PC-9 (cell line): ENCODE results near the gene GABRR2. TPM values are rescaled to one million over a fixed set of nuclear protein-coding genes. Genes with fewer than 3 reads are reported as not detected.

Source experiments
- BruUV-seq: library from RNA; stranded (reverse); fragments of 400-500 nt; replicated peaks from 2 replicates; lab custom pipeline; 2021; lab: Mats Ljungman, UMichigan
- CTCF ChIA-PET: fragments of 300-600 bp; sonication (Branson Sonifier 250); formaldehyde crosslinking; loops from one replicate; lab custom pipeline; 2022; ENCODE audit warnings: antibody characterized with exemption; lab: Charles Lee
- POLR2A ChIA-PET: fragments of 300-600 bp; sonication (Branson Sonifier 250); formaldehyde crosslinking; loops from one replicate; lab custom pipeline; 2022; ENCODE audit warnings: antibody characterized with exemption; ENCODE audit not compliant: unreplicated experiment; lab: Charles Lee
- DNase-seq, 2 experiments: peaks; one replicate each; pipeline versions ENCODE4 v3.0.0 to v3.0.0-alpha.2; 2015 to 2022; ENCODE audit warnings: mixed read lengths in 1 of 2
- H2AFZ ChIP-seq: fragments of 200-600 bp; sonication (generic); 2 replicates; pipeline ENCODE4 v1.8.1; 2017; ENCODE audit warnings: antibody characterized with exemption
- H3F3A ChIP-seq: fragments of 200-600 bp; sonication (generic); 2 replicates; pipeline ENCODE4 v1.8.1; 2017; ENCODE audit warnings: antibody characterized with exemption, mild to moderate bottlenecking, low read depth; ENCODE audit not compliant: insufficient read depth
- H3K27ac ChIP-seq: fragments of 200-600 bp; sonication (generic); 2 replicates; pipeline ENCODE4 v1.6.1; 2016; ENCODE audit warnings: mixed run types
- H3K27me3 ChIP-seq: fragments of 200-600 bp; sonication (generic); 2 replicates; pipeline ENCODE4 v1.6.1; 2016; ENCODE audit warnings: low read depth, mixed run types; ENCODE audit not compliant: insufficient read depth
- H3K36me3 ChIP-seq: fragments of 200-600 bp; sonication (generic); 2 replicates; pipeline ENCODE4 v1.6.1; 2016; ENCODE audit warnings: low read depth, mixed run types
- H3K4me1 ChIP-seq: fragments of 200-600 bp; sonication (generic); replicated peaks from 2 replicates; pipeline ENCODE4 v1.6.1; 2016; ENCODE audit warnings: mixed run types; ENCODE audit not compliant: insufficient read depth
- H3K4me2 ChIP-seq: fragments of 200-600 bp; sonication (generic); 2 replicates; pipeline ENCODE4 v1.6.1; 2017; ENCODE audit warnings: mixed run types
- H3K4me3 ChIP-seq: fragments of 200-600 bp; sonication (generic); 2 replicates; pipeline ENCODE4 v1.6.1; 2016; ENCODE audit warnings: mixed run types
- H3K79me2 ChIP-seq: fragments of 200-600 bp; sonication (generic); 2 replicates; pipeline ENCODE4 v1.6.1; 2017; ENCODE audit warnings: low read depth, mixed run types
- H3K9me2 ChIP-seq: fragments of 200-600 bp; sonication (generic); 2 replicates; pipeline ENCODE4 v1.8.1; 2017; ENCODE audit warnings: mild to moderate bottlenecking; ENCODE audit not compliant: insufficient read depth
- H3K9me3 ChIP-seq: fragments of 200-600 bp; sonication (generic); 2 replicates; pipeline ENCODE4 v1.8.1; 2016; ENCODE audit warnings: low read depth; ENCODE audit not compliant: insufficient read depth
- H4K20me1 ChIP-seq: fragments of 200-600 bp; sonication (generic); 2 replicates; pipeline ENCODE4 v1.8.1; 2017; ENCODE audit not compliant: insufficient read depth
- EZH2 ChIP-seq: fragments of 200-600 bp; sonication (generic); IDR thresholded peaks from 2 replicates; pipeline ENCODE4 v1.8.0; 2017; ENCODE audit warnings: antibody characterized with exemption, low read depth
- intact Hi-C: fragments of 100-400 bp; cut with micrococcal nuclease; formaldehyde crosslinking; loops from one replicate; pipeline ENCODE4 v1.10.0; 2022; ENCODE audit not compliant: unreplicated experiment
- total RNA-seq: library from RNA; stranded (reverse); gene quantifications from 2 replicates; pipeline ENCODE4 v1.2.3, GENCODE V29; 2021
- TF ChIP-seq, protein P1 (sequence below): fragments of 200-600 bp; sonication (generic); conservative IDR thresholded peaks from 2 replicates; pipeline ENCODE4 v1.6.1; 2017; ENCODE audit warnings: mixed run types, antibody characterized with exemption, mild to moderate bottlenecking, moderate library complexity

The GABRR2 gene
- total RNA-seq, 1 experiment from 2014 or later = 0.52 TPM

DNA sequence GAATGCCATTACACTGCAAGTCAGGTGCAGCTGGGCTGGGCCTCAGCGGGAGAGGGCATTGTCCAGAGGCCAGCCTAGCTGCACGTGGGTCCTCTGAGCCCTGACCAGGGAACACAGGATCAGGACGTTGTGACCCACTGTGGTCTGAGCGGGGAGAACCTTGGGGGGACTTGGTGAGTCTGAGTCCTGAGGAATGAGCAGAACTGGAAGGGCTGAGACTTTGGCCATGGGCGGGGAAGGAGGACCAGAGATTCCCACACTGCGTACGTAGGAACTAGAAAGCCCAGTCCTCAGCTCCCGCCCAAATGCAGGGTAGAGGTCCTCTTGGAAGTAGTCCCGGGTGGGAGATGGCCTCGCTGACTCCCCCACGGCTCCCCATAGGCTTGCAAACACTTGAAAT, 42.5 kb downstream of the GABRR2 start:
- CTCF ChIA-PET = no interaction called here

DNA sequence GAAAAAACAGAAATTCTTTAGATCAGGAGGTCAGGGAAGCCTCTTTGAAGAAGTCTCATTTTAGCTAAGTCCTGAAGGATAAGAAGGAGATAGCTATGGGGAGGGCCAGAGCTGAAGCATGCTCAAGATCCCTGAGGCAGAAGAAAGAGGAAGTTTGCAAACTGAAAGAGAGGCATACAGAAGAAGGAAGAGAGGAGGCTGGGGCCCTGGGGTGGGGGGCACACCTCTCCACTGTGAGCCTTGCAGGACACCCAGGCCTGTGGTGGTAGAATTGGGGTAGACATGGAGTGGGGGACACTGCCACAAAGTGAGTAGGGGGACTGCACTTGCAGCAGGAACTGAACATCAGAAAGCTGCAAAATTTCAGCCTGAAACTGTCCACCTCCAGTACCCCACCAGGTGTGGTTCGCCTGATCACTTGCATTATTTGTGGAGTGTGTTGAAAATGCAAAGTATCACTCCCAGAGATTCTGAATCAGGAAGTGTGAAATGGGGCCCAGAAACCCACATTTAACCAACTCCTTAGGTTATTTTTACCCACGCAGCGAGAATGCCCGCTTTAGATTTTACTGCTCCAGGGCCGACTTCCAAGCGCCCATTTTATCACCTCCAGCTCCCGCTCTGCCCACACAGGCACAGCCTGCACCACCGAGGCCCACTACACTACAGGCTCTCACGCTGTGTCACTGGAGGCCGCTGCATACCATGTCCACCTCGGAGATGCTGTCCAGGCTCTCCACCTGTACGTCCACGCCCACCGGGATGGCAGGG, 44.0 kb downstream of the GABRR2 start:
- no peak for DNase-seq
- no peak overlapping the region for H3K27ac ChIP-seq
- H2AFZ ChIP-seq = no peak overlapping the region
- H3K79me2 ChIP-seq = no peaks in the 10 kb centered on the region
- H3K27me3 ChIP-seq = no peaks in the 10 kb centered on the region
- no peaks in the 10 kb centered on the region for H3K36me3 ChIP-seq
- no peak overlapping the region for H3K4me2 ChIP-seq
- H3K9me2 ChIP-seq = no peaks in the 10 kb centered on the region
- H4K20me1 ChIP-seq = no peaks in the 10 kb centered on the region
- no peaks in the 10 kb centered on the region for H3K4me1 ChIP-seq
- TF ChIP-seq, protein P1, sequence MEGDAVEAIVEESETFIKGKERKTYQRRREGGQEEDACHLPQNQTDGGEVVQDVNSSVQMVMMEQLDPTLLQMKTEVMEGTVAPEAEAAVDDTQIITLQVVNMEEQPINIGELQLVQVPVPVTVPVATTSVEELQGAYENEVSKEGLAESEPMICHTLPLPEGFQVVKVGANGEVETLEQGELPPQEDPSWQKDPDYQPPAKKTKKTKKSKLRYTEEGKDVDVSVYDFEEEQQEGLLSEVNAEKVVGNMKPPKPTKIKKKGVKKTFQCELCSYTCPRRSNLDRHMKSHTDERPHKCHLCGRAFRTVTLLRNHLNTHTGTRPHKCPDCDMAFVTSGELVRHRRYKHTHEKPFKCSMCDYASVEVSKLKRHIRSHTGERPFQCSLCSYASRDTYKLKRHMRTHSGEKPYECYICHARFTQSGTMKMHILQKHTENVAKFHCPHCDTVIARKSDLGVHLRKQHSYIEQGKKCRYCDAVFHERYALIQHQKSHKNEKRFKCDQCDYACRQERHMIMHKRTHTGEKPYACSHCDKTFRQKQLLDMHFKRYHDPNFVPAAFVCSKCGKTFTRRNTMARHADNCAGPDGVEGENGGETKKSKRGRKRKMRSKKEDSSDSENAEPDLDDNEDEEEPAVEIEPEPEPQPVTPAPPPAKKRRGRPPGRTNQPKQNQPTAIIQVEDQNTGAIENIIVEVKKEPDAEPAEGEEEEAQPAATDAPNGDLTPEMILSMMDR = no peak
- no peak for TF ChIP-seq EZH2
- H3K9me3 ChIP-seq = no peaks in the 10 kb centered on the region
- ChIA-PET CTCF (interaction anchor here (0.5 kb wide), 1 partner anchor 8 kb away, joined by 3 read pairs; no protein-coding TSS in a partner anchor), POLR2A (no interaction called here)
- H3K4me3 ChIP-seq = no peak overlapping the region
- intact Hi-C loops = no loop called here
- no peaks in the 10 kb centered on the region for H3F3A ChIP-seq
- no TSS peak for BruUV-seq

More for the DNA sequence above, 42.5 kb downstream of the GABRR2 start:
- Histone ChIP-seq H3K79me2 (no peaks in the 10 kb centered on the region), H3K27me3 (no peaks in the 10 kb centered on the region), H3K4me1 (no peaks in the 10 kb centered on the region), H3K9me2 (no peaks in the 10 kb centered on the region), H2AFZ (no peak overlapping the region), H3K4me3 (no peak overlapping the region), H4K20me1 (no peaks in the 10 kb centered on the region), H3K4me2 (no peak overlapping the region), H3K9me3 (no peaks in the 10 kb centered on the region), H3K36me3 (no peaks in the 10 kb centered on the region), H3K27ac (no peak overlapping the region), H3F3A (no peaks in the 10 kb centered on the region)
- POLR2A ChIA-PET = no interaction called here
- intact Hi-C loops = no loop called here
- no peak for DNase-seq
- TF ChIP-seq, protein P1 = no peak
- TF ChIP-seq EZH2 = no peak
- BruUV-seq = no TSS peak

DNA sequence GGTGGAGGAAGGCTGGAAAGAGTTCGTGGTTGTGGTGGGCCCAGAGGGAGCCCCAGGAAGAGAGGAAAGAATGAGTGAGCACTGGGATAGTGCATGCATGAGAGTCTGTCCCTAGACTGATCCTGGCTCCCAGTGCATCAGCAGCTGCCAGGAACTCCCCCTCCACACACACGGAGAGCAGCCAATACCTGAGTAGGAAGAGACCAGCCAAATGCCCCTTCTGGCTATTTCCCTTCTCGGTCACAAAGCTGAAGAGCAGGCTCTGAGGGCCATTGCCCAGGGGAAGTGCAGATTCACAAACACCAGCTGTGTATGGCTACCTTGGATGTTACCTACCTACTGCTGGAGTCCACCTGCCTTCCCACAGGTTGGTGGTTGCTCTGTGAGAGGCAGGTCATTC, 45.1 kb downstream of the GABRR2 start:
- Histone ChIP-seq H4K20me1 (no peaks in the 10 kb centered on the region), H3K4me2 (no peak overlapping the region), H3K79me2 (no peaks in the 10 kb centered on the region), H3K36me3 (no peaks in the 10 kb centered on the region), H3K27ac (no peak overlapping the region), H2AFZ (no peak overlapping the region), H3K27me3 (no peaks in the 10 kb centered on the region), H3K4me3 (no peak overlapping the region), H3K9me3 (no peaks in the 10 kb centered on the region), H3F3A (no peaks in the 10 kb centered on the region), H3K9me2 (no peaks in the 10 kb centered on the region), H3K4me1 (no peaks in the 10 kb centered on the region)
- CTCF ChIA-PET = interaction anchor here (0.7 kb wide), 1 partner anchor 20 kb away, joined by 3 read pairs; no protein-coding TSS in a partner anchor
- no TSS peak for BruUV-seq
- intact Hi-C loops = no loop called here
- TF ChIP-seq, protein P1 = no peak
- TF ChIP-seq EZH2 = no peak
- no peak for DNase-seq
- POLR2A ChIA-PET = no interaction called here
